HCT116 (cell line): ENCODE measurements around the gene SLC25A22. TPM values are rescaled to one million over a fixed set of nuclear protein-coding genes. Genes with fewer than 3 reads are reported as not detected.
A peak's percentile ranks its signal among the peaks of the same experiment; 100 is the strongest.

Experiments used
- ATAC-seq: fragments of 200-7000 bp; cut with Tn5 transposase; 2 replicates; pipeline ENCODE4 v1.9.1; 2020; ENCODE audit warnings: mild to moderate bottlenecking, moderate library complexity
- BruUV-seq: library from RNA; stranded (reverse); fragments of 400-500 nt; replicated peaks from 2 replicates; lab custom pipeline; 2021; lab: Mats Ljungman, UMichigan
- CTCF ChIA-PET: fragments of 300-600 bp; sonication (Branson Sonifier 250); formaldehyde crosslinking; loops from one replicate; lab custom pipeline; 2021; ENCODE audit warnings: antibody characterized with exemption; lab: Charles Lee
- POLR2A ChIA-PET: fragments of 300-600, 350-600 bp; sonication (Branson Sonifier 250); formaldehyde crosslinking; loops from one replicate; lab custom pipeline; 2021; ENCODE audit warnings: antibody characterized with exemption; lab: Charles Lee
- RAD21 ChIA-PET, 2 experiments: fragments of 300-600 bp; sonication (Branson Sonifier 250); formaldehyde crosslinking; loops; one replicate each; lab custom pipeline; 2023; ENCODE audit warnings: low total read pairs in 2 of 2; ENCODE audit not compliant: uncharacterized antibody in 2 of 2, unreplicated experiment in 2 of 2, low non-redundant PET in 1 of 2; lab: Charles Lee
- DNase-seq: peaks from one replicate; pipeline ENCODE4 v3.0.0-alpha.2; 2010; ENCODE audit warnings: low read depth, low spot score
- H2AFZ ChIP-seq: fragments of 200-600 bp; shearing (Covaris generic), sonication (generic); 2 replicates; pipeline ENCODE4 v1.6.1; 2017; ENCODE audit warnings: low read depth, mixed run types, mixed read lengths, antibody characterized with exemption, low read length; ENCODE audit not compliant: poor library complexity, severe bottlenecking
- H3K27ac ChIP-seq: 2 replicates; pipeline ENCODE4 v1.5.1; 2012; ENCODE audit warnings: low read depth, low read length
- H3K27me3 ChIP-seq: fragments of 200-600 bp; sonication (generic); 2 replicates; pipeline ENCODE4 v1.6.1; 2016; ENCODE audit warnings: mixed run types, low read length, mixed read lengths; ENCODE audit not compliant: insufficient read depth
- H3K36me3 ChIP-seq, 2 experiments: fragments of 200-500 bp in 1 of 2; fragments of 200-600 bp in 1 of 2; sonication (Bioruptor generic) in 1 of 2; sonication (generic) in 1 of 2; 2 replicates each; pipeline versions ENCODE4 v1.5.1 to v1.6.1; 2014 to 2016; ENCODE audit warnings: low read length in 2 of 2, inconsistent platforms in 1 of 2, mixed read lengths in 1 of 2, mixed run types in 1 of 2; ENCODE audit not compliant: insufficient read depth in 2 of 2, control insufficient read depth in 1 of 2
- H3K4me1 ChIP-seq, 2 experiments: fragments of 200-600 bp in 1 of 2; sonication (generic) in 1 of 2; 2 replicates each; pipeline versions ENCODE4 v1.5.1 to v1.6.1; 2012 to 2017; ENCODE audit warnings: low read length in 2 of 2, inconsistent platforms in 1 of 2, mild to moderate bottlenecking in 1 of 2, mixed read lengths in 1 of 2, mixed run types in 1 of 2, moderate library complexity in 1 of 2; ENCODE audit not compliant: insufficient read depth in 2 of 2, control insufficient read depth in 1 of 2
- H3K4me2 ChIP-seq: fragments of 200-600 bp; sonication (generic); 2 replicates; pipeline ENCODE4 v1.6.1; 2017; ENCODE audit warnings: mixed run types, low read length, mixed read lengths
- H3K4me3 ChIP-seq, 2 experiments: fragments of 200-600 bp in 1 of 2; sonication (generic) in 1 of 2; replicated peaks in 1 of 2; 2 replicates each; pipeline ENCODE4 v1.5.1; 2011 to 2016; ENCODE audit warnings: low read length in 2 of 2, control low read depth in 1 of 2, low read depth in 1 of 2, mild to moderate bottlenecking in 1 of 2, mixed read lengths in 1 of 2, mixed run types in 1 of 2
- H3K79me2 ChIP-seq: fragments of 200-600 bp; sonication (generic); 2 replicates; pipeline ENCODE4 v1.6.1; 2017; ENCODE audit warnings: mild to moderate bottlenecking, mixed run types, low read length, moderate library complexity, mixed read lengths; ENCODE audit not compliant: insufficient read depth
- H3K9ac ChIP-seq: fragments of 200-600 bp; sonication (generic); 2 replicates; pipeline ENCODE4 v1.6.1; 2016; ENCODE audit warnings: low read length, mixed read lengths
- H3K9me2 ChIP-seq: fragments of 200-600 bp; sonication (generic), shearing (Covaris generic); 2 replicates; pipeline ENCODE4 v1.6.1; 2017; ENCODE audit warnings: mixed run types, mild to moderate bottlenecking, moderate library complexity; ENCODE audit not compliant: insufficient read depth
- H3K9me3 ChIP-seq, 2 experiments: fragments of 200-500 bp in 1 of 2; fragments of 200-600 bp in 1 of 2; sonication (Bioruptor generic) in 1 of 2; sonication (generic) in 1 of 2; 2 replicates each; pipeline ENCODE4 v1.6.1; 2014 to 2017; ENCODE audit warnings: low read length in 2 of 2, mixed read lengths in 2 of 2, inconsistent platforms in 1 of 2, low read depth in 1 of 2, mild to moderate bottlenecking in 1 of 2, mixed run types in 1 of 2, moderate library complexity in 1 of 2; ENCODE audit not compliant: control insufficient read depth in 1 of 2, insufficient read depth in 1 of 2
- H4K20me1 ChIP-seq: fragments of 200-600 bp; sonication (generic), shearing (Covaris generic); 2 replicates; pipeline ENCODE4 v1.6.1; 2017; ENCODE audit warnings: mixed run types, mild to moderate bottlenecking, moderate library complexity; ENCODE audit not compliant: insufficient read depth
- ATF3 ChIP-seq: IDR thresholded peaks from 2 replicates; pipeline ENCODE4 v1.6.1; 2012
- CTCF ChIP-seq, 3 experiments: fragments of 200-600 bp in 1 of 3; sonication (generic) in 1 of 3; IDR thresholded peaks in 2 of 3; conservative IDR thresholded peaks in 1 of 3; 2 replicates each; pipeline ENCODE4 v1.5.1; 2012 to 2017; ENCODE audit warnings: low read depth in 2 of 3, low read length in 2 of 3, antibody characterized with exemption in 1 of 3, borderline replicate concordance in 1 of 3, control low read depth in 1 of 3, mild to moderate bottlenecking in 1 of 3, mixed read lengths in 1 of 3, mixed run types in 1 of 3, moderate library complexity in 1 of 3; ENCODE audit not compliant: insufficient read depth in 1 of 3
- EZH2 ChIP-seq: fragments of 200-600 bp; sonication (generic); IDR thresholded peaks from 2 replicates; pipeline ENCODE4 v1.6.1; 2017; ENCODE audit warnings: antibody characterized with exemption, mixed run types
- JUND ChIP-seq: IDR thresholded peaks from 2 replicates; pipeline ENCODE4 v1.6.1; 2012
- MAX ChIP-seq: IDR thresholded peaks from 2 replicates; pipeline ENCODE4 v1.6.1; 2012
- POLR2A ChIP-seq: IDR thresholded peaks from 2 replicates; pipeline ENCODE4 v1.7.0; 2011; ENCODE audit warnings: borderline replicate concordance; ENCODE audit not compliant: insufficient read depth, insufficient read length; ENCODE audit errors: extremely low read depth
- POLR2AphosphoS5 ChIP-seq: IDR thresholded peaks from 2 replicates; pipeline ENCODE4 v1.6.1; 2011; ENCODE audit warnings: mild to moderate bottlenecking, low read depth, low read length, moderate library complexity
- REST ChIP-seq: IDR thresholded peaks from 2 replicates; pipeline ENCODE4 v1.6.1; 2012; ENCODE audit warnings: low read depth
- SRF ChIP-seq: IDR thresholded peaks from 2 replicates; pipeline ENCODE4 v1.6.1; 2012; ENCODE audit warnings: low read depth
- YY1 ChIP-seq: IDR thresholded peaks from 2 replicates; pipeline ENCODE4 v1.6.1; 2011; ENCODE audit warnings: low read length, low read depth, moderate library complexity, mild to moderate bottlenecking; ENCODE audit not compliant: insufficient replicate concordance; ENCODE audit errors: extremely low read depth
- ZBTB33 ChIP-seq: IDR thresholded peaks from 2 replicates; pipeline ENCODE4 v1.6.1; 2011; ENCODE audit warnings: mild to moderate bottlenecking, low read length, moderate library complexity; ENCODE audit not compliant: insufficient replicate concordance; ENCODE audit errors: extremely low read depth
- intact Hi-C: fragments of 100-400 bp; cut with micrococcal nuclease; formaldehyde crosslinking; loops from 2 replicates; pipeline ENCODE4 v1.10.0; 2022
- total RNA-seq: library from RNA; stranded (reverse); gene quantifications from one replicate; pipeline ENCODE4 v1.2.1, GENCODE V29; 2021; ENCODE audit not compliant: unreplicated experiment

SLC25A22 gene
- total RNA-seq, 1 experiment from 2014 or later = 62.0 TPM

GRCh38 chr11:846496-847098, 48.5 kb upstream of the SLC25A22 start:
- Histone ChIP-seq H2AFZ (no peak overlapping the region), H3K4me2 (no peak overlapping the region), H3K9me2 (no peaks in the 10 kb centered on the region), H3K9ac (no peak overlapping the region), H3K4me3 (no peak overlapping the region), H3K36me3 (no peaks in the 10 kb centered on the region; a peak in 1 of 4 replicates), H3K27ac (peak overlapping the region; percentile 8; the same call in 1 of the 2 replicates), H3K4me1 (peaks cover 17 to 39% of the 10 kb centered on the region in 2 experiments), H3K79me2 (peaks cover 23% of the 10 kb centered on the region), H3K9me3 (no peaks in the 10 kb centered on the region), H3K27me3 (no peaks in the 10 kb centered on the region), H4K20me1 (no peaks in the 10 kb centered on the region)
- BruUV-seq = no TSS peak
- no peak for ATAC-seq
- TF ChIP-seq CTCF (IDR thresholded peaks at IDR 0.05 in 2 of 3, conservative IDR thresholded peaks at IDR 0.05 in 1 of 3; ENCODE audit: borderline replicate concordance in 1 of 3, insufficient read depth in 1 of 3, low read depth in 2 of 3, low read length in 2 of 3) = no peak
- TF ChIP-seq ZBTB33 = no peak
- TF ChIP-seq ATF3 = no peak
- TF ChIP-seq EZH2 = no peak
- no peak for TF ChIP-seq SRF
- no peak for TF ChIP-seq REST
- no peak for TF ChIP-seq YY1
- no peak for TF ChIP-seq JUND
- TF ChIP-seq POLR2A = no peak
- TF ChIP-seq POLR2AphosphoS5 = no peak
- TF ChIP-seq MAX = no peak
- intact Hi-C loops = no loop called here
- DNase-seq = no peak
- ChIA-PET CTCF (no interaction called here), POLR2A (interaction anchor here (0.7 to 1.4 kb wide), 4 partner anchors 8 to 27 kb away, joined by 3 to 4 read pairs (median 4); no protein-coding TSS in a partner anchor), RAD21 (interaction anchor here in 1 of 2 experiments (0.8 kb wide), 1 partner anchor 15 kb away, joined by 3 read pairs; no protein-coding TSS in a partner anchor)
